OCI-LY7 (cell line): ENCODE data around the gene LCN12. TPM values are rescaled to one million over a fixed set of nuclear protein-coding genes. Genes with fewer than 3 reads are reported as not detected.

ENCODE experiments used
- BruUV-seq: library from RNA; stranded (reverse); fragments of 400-500 nt; replicated peaks from 2 replicates; lab custom pipeline; 2021; lab: Mats Ljungman, UMichigan
- CTCF ChIA-PET: fragments of 300-600 bp; sonication (Branson Sonifier 250); formaldehyde crosslinking; loops from one replicate; lab custom pipeline; 2022; ENCODE audit warnings: antibody characterized with exemption; ENCODE audit not compliant: unreplicated experiment; lab: Charles Lee
- POLR2A ChIA-PET: fragments of 300-600 bp; sonication (Branson Sonifier 250); formaldehyde crosslinking; loops from one replicate; lab custom pipeline; 2022; ENCODE audit warnings: antibody characterized with exemption; lab: Charles Lee
- DNase-seq: peaks from one replicate; pipeline ENCODE4 v3.0.0-alpha.2; 2015; ENCODE audit warnings: low spot score
- H2AFZ ChIP-seq: fragments of 200-600 bp; sonication (generic), shearing (Covaris generic); 2 replicates; pipeline ENCODE4 v1.6.1; 2014; ENCODE audit warnings: mild to moderate bottlenecking, antibody characterized with exemption, low read length, moderate library complexity
- H3K27ac ChIP-seq: fragments of 200-600 bp; sonication (generic); 2 replicates; pipeline ENCODE4 v1.5.1; 2014; ENCODE audit warnings: mixed run types, low read depth, mild to moderate bottlenecking, moderate library complexity, low read length, inconsistent platforms; ENCODE audit not compliant: poor library complexity, severe bottlenecking
- H3K36me3 ChIP-seq: fragments of 200-600 bp; sonication (generic); 2 replicates; pipeline ENCODE4 v1.6.1; 2014; ENCODE audit warnings: mild to moderate bottlenecking, antibody characterized with exemption, low read length, moderate library complexity, mixed read lengths; ENCODE audit not compliant: insufficient read depth
- H3K4me1 ChIP-seq: fragments of 200-600 bp; sonication (generic); 2 replicates; pipeline ENCODE4 v1.5.1; 2014; ENCODE audit warnings: mild to moderate bottlenecking, low read length; ENCODE audit not compliant: insufficient read depth, poor library complexity, severe bottlenecking
- H3K4me2 ChIP-seq: fragments of 200-600 bp; sonication (generic); 2 replicates; pipeline ENCODE4 v1.6.1; 2014; ENCODE audit warnings: mild to moderate bottlenecking, low read length
- H3K4me3 ChIP-seq: fragments of 200-600 bp; sonication (generic); 2 replicates; pipeline ENCODE4 v1.5.1; 2014; ENCODE audit warnings: mild to moderate bottlenecking, low read depth, low read length; ENCODE audit not compliant: poor library complexity, severe bottlenecking
- H3K79me2 ChIP-seq: fragments of 200-600 bp; sonication (generic); 2 replicates; pipeline ENCODE4 v1.6.1; 2016; ENCODE audit warnings: low read depth, mild to moderate bottlenecking, low read length, moderate library complexity, mixed read lengths; ENCODE audit not compliant: insufficient read depth
- H3K9me2 ChIP-seq: fragments of 200-600 bp; sonication (generic); 2 replicates; pipeline ENCODE4 v1.6.1; 2016; ENCODE audit warnings: mild to moderate bottlenecking, low read length, mixed read lengths; ENCODE audit not compliant: insufficient read depth
- H3K9me3 ChIP-seq: fragments of 200-600 bp; sonication (generic); 2 replicates; pipeline ENCODE4 v1.6.1; 2014; ENCODE audit warnings: mild to moderate bottlenecking, mixed run types, low read length, mixed read lengths
- H4K20me1 ChIP-seq: fragments of 200-600 bp; sonication (generic); 2 replicates; pipeline ENCODE4 v1.6.1; 2014; ENCODE audit warnings: mild to moderate bottlenecking, antibody characterized with exemption, low read length, moderate library complexity, mixed read lengths; ENCODE audit not compliant: insufficient read depth
- EZH2phosphoT487 ChIP-seq: fragments of 200-600 bp; sonication (generic); IDR thresholded peaks from 2 replicates; pipeline ENCODE4 v1.6.1; 2018; ENCODE audit warnings: low read depth, borderline replicate concordance, mild to moderate bottlenecking, mixed run types, antibody characterized with exemption, low read length, moderate library complexity, mixed read lengths
- intact Hi-C: fragments of 100-400 bp; cut with micrococcal nuclease; formaldehyde crosslinking; loops from one replicate; pipeline ENCODE4 v1.10.0; 2022; ENCODE audit not compliant: unreplicated experiment
- total RNA-seq, 2 experiments: library from RNA; depleted of rRNA in 1 of 2; stranded (reverse); fragments of >200 nt in 1 of 2; shearing (Covaris generic) in 1 of 2; gene quantifications; 2 replicates each; pipeline ENCODE4 v1.2.3, GENCODE V29; 2014 to 2022
- TF ChIP-seq, protein P1 (sequence below): fragments of 200-600 bp; sonication (generic); conservative IDR thresholded peaks from 2 replicates; pipeline ENCODE4 v1.5.1; 2014; ENCODE audit warnings: mild to moderate bottlenecking, antibody characterized with exemption, low read length, moderate library complexity, mixed read lengths

LCN12 gene
- total RNA-seq, 2 experiments from 2014 or later: 0.95 to 3.7 TPM

DNA sequence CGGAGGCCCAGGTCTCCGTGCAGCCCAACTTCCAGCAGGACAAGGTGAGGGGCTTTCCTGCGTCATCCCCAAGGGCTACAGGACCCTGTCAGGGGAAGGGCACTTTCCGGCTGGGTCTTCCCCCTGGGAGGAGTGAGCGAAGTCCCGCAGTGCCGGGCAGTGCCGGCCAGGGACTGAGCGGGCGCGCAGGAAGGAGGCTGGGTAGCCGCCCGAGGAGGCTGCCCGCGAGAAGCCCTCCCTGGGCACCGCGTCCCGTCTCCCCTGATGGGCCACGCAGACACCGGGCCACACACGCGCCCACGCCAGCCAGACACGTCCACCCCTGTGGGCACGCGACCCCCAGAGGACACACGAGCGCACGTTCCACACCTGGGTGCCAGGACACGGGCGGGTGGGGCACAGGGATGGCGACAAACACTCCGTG, 25.6 kb downstream of the LCN12 start:
- no peak overlapping the region for H3K27ac ChIP-seq
- no peaks in the 10 kb centered on the region for H3K36me3 ChIP-seq
- H3K4me1 ChIP-seq: no peaks in the 10 kb centered on the region
- no peak overlapping the region for H3K4me2 ChIP-seq
- intact Hi-C loops: no loop called here
- DNase-seq: no peak
- no peaks in the 10 kb centered on the region for H3K79me2 ChIP-seq
- POLR2A ChIA-PET: no interaction called here
- H3K9me3 ChIP-seq: no peaks in the 10 kb centered on the region
- H3K9me2 ChIP-seq: no peaks in the 10 kb centered on the region
- CTCF ChIA-PET: interaction anchor here (0.6 kb wide), 1 partner anchor 22 kb away, joined by 5 read pairs; no protein-coding TSS in a partner anchor
- H4K20me1 ChIP-seq: no peaks in the 10 kb centered on the region
- no peak overlapping the region for H3K4me3 ChIP-seq
- TF ChIP-seq, protein P1, sequence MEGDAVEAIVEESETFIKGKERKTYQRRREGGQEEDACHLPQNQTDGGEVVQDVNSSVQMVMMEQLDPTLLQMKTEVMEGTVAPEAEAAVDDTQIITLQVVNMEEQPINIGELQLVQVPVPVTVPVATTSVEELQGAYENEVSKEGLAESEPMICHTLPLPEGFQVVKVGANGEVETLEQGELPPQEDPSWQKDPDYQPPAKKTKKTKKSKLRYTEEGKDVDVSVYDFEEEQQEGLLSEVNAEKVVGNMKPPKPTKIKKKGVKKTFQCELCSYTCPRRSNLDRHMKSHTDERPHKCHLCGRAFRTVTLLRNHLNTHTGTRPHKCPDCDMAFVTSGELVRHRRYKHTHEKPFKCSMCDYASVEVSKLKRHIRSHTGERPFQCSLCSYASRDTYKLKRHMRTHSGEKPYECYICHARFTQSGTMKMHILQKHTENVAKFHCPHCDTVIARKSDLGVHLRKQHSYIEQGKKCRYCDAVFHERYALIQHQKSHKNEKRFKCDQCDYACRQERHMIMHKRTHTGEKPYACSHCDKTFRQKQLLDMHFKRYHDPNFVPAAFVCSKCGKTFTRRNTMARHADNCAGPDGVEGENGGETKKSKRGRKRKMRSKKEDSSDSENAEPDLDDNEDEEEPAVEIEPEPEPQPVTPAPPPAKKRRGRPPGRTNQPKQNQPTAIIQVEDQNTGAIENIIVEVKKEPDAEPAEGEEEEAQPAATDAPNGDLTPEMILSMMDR: no peak
- no peak for TF ChIP-seq EZH2phosphoT487
- BruUV-seq: no TSS peak
- H2AFZ ChIP-seq: no peak overlapping the region

DNA sequence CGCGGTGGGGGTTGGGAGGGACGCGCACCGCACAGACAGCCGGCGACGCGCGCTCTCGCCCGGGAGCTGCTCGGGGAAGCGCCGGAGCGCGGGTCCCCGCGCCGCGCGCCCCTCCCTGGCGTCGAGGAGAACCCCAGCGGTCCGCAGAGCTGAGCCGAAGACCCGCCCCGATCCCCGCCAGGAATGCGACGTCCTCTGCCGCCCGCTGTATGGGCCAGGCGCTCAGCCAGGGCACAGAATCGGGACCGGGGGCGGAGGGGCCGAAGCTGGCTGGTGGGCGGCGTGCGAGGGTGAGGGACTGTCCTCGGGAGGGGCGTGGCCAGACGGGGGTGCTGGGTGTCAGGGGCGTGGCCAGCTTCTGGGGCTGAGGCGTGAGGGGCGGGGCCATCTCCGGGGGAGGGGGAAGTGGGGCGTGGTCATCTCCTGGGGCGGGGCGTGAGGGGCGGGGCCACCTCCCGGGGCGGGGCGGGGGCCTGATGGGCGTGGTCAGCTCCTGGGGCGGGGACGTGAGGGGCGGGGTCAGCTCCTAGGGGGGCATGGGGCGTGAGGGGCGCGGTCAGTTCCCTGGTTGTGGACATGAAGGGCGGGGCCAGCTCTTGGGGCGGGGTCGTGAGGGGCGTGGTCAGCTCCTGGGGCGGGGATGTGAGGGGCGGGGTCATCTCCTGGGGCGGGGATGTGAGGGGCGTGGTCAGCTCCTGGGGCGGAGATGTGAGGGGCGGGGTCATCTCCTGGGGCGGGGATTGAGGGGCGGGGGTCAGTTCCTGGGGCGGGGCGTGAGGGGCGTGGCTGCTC, 26.2 kb downstream of the LCN12 start:
- Histone ChIP-seq H4K20me1 (no peaks in the 10 kb centered on the region), H3K4me2 (no peak overlapping the region), H3K27ac (no peak overlapping the region), H3K9me2 (no peaks in the 10 kb centered on the region), H2AFZ (no peak overlapping the region), H3K9me3 (no peaks in the 10 kb centered on the region), H3K4me1 (no peaks in the 10 kb centered on the region), H3K79me2 (no peaks in the 10 kb centered on the region), H3K4me3 (no peak overlapping the region), H3K36me3 (no peaks in the 10 kb centered on the region)
- intact Hi-C loops: no loop called here
- BruUV-seq: no TSS peak
- CTCF ChIA-PET: interaction anchor here (0.5 to 1.0 kb wide), 5 partner anchors 13 to 191 kb away, joined by 3 to 5 read pairs (median 3); no protein-coding TSS in a partner anchor
- TF ChIP-seq, protein P1: no peak
- no peak for TF ChIP-seq EZH2phosphoT487
- POLR2A ChIA-PET: interaction anchor here (1.0 kb wide), 1 partner anchor 14 kb away, joined by 7 read pairs; the partner anchor contains the start of gene PAXX
- peak; percentile 59 for DNase-seq
